Endodermal cell (in vitro differentiated cells): ENCODE data around the gene GPR148. TPM values are rescaled to one million over a fixed set of nuclear protein-coding genes. Genes with fewer than 3 reads are reported as not detected.
"Not testable (repeated sequence)": the region's sequence is repeated elsewhere in the genome, so short reads cannot be mapped to it uniquely, and the experiment has no call there.

ENCODE experiments used
- DNase-seq: peaks from one replicate; pipeline ENCODE4 v3.0.0-alpha.2; 2017
- H3K27ac ChIP-seq: 2 replicates; pipeline ENCODE4 v1.5.1; 2013; ENCODE audit warnings: mild to moderate bottlenecking, low read depth, low read length, moderate library complexity
- H3K27me3 ChIP-seq: 2 replicates; pipeline ENCODE4 v1.6.1; 2013; ENCODE audit warnings: mild to moderate bottlenecking, low read length, moderate library complexity; ENCODE audit not compliant: insufficient read depth, control insufficient read depth, poor library complexity, severe bottlenecking
- H3K36me3 ChIP-seq: 2 replicates; pipeline ENCODE4 v1.7.0; 2013; ENCODE audit warnings: mild to moderate bottlenecking, low read length, moderate library complexity; ENCODE audit not compliant: control insufficient read depth, insufficient read depth
- H3K4me1 ChIP-seq: one replicate; pipeline ENCODE4 v1.7.0; 2013; ENCODE audit warnings: low read length; ENCODE audit not compliant: control insufficient read depth, insufficient read depth
- H3K4me3 ChIP-seq: 2 replicates; pipeline ENCODE4 v1.5.1; 2013; ENCODE audit warnings: mild to moderate bottlenecking, low read length, moderate library complexity
- H3K9ac ChIP-seq: 2 replicates; pipeline ENCODE4 v1.6.1; 2013; ENCODE audit warnings: mild to moderate bottlenecking, low read length, moderate library complexity; ENCODE audit not compliant: poor library complexity, severe bottlenecking; ENCODE audit errors: extremely low read depth
- H3K9me3 ChIP-seq: 2 replicates; pipeline ENCODE4 v1.6.1; 2013; ENCODE audit warnings: mild to moderate bottlenecking, low read length, moderate library complexity; ENCODE audit not compliant: control insufficient read depth
- H3K27ac Mint-ChIP-seq: 2 replicates; pipeline ENCODE4 v1.8.0; 2020; ENCODE audit warnings: mixed read lengths
- H3K27me3 Mint-ChIP-seq: 2 replicates; pipeline ENCODE4 v1.8.0; 2021; ENCODE audit warnings: mild to moderate bottlenecking, mixed read lengths; ENCODE audit not compliant: insufficient read depth
- H3K36me3 Mint-ChIP-seq: 2 replicates; pipeline ENCODE4 v1.8.0; 2020; ENCODE audit warnings: low read depth, mixed read lengths
- H3K4me1 Mint-ChIP-seq: 2 replicates; pipeline ENCODE4 v1.8.0; 2020; ENCODE audit warnings: mixed read lengths
- H3K4me3 Mint-ChIP-seq: 2 replicates; pipeline ENCODE4 v1.8.0; 2020; ENCODE audit warnings: mild to moderate bottlenecking, moderate library complexity, mixed read lengths
- H3K9me3 Mint-ChIP-seq: 2 replicates; pipeline ENCODE4 v1.8.0; 2020; ENCODE audit warnings: mild to moderate bottlenecking, mixed read lengths
- WGBS, 2 experiments: methylation state at CpG; one replicate each; pipeline versions ENCODE4 v1.1.5 to v1.1.7; 2013; ENCODE audit warnings: missing lambda C conversion rate in 2 of 2, mixed read lengths in 1 of 2; ENCODE audit not compliant: insufficient coverage in 1 of 2, insufficient read length in 1 of 2; 5-methylcytosine and 5-hydroxymethylcytosine counted together
- total RNA-seq, 2 donors: library from RNA; stranded (reverse); fragmentation: NEBNext Ultra II Directional in 1 of 2; extraction: Animal tissue kit (Norgen Biotek cat#: 25700) in 1 of 2; gene quantifications; 2 replicates in 1 of 2; 3 replicates in 1 of 2; pipeline ENCODE4 v1.2.1, GENCODE V29; 2021
- TF ChIP-seq, protein P1 (sequence below): fragments of 200-600 bp; sonication (generic); conservative IDR thresholded peaks from 2 replicates; pipeline ENCODE4 v1.5.0; 2021; ENCODE audit warnings: antibody characterized with exemption, mild to moderate bottlenecking

GPR148 gene
- total RNA-seq, 2 donors from 2014 or later: not detected

DNA sequence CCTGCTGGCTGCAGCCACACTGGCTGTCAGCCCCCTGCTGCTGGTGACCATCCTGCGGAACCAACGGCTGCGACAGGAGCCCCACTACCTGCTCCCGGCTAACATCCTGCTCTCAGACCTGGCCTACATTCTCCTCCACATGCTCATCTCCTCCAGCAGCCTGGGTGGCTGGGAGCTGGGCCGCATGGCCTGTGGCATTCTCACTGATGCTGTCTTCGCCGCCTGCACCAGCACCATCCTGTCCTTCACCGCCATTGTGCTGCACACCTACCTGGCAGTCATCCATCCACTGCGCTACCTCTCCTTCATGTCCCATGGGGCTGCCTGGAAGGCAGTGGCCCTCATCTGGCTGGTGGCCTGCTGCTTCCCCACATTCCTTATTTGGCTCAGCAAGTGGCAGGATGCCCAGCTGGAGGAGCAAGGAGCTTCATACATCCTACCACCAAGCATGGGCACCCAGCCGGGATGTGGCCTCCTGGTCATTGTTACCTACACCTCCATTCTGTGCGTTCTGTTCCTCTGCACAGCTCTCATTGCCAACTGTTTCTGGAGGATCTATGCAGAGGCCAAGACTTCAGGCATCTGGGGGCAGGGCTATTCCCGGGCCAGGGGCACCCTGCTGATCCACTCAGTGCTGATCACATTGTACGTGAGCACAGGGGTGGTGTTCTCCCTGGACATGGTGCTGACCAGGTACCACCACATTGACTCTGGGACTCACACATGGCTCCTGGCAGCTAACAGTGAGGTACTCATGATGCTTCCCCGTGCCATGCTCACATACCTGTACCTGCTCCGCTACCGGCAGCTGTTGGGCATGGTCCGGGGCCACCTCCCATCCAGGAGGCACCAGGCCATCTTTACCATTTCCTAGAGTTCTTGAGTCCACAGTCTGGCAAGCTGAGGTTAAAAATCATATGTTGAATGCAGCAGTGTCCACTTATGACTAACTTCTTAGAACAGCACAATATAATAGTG, 741 bp downstream of the GPR148 start:
- peaks cover 8% of the 10 kb centered on the region for H3K27me3 ChIP-seq
- H3K9me3 ChIP-seq: peaks cover under 1% of the 10 kb centered on the region
- H3K27ac ChIP-seq: no peak overlapping the region
- WGBS, 2 experiments: 93% methylated on average over 13 to 17 of the region's 17 CpGs
- H3K27me3 Mint-ChIP-seq: peaks cover 21% of the 10 kb centered on the region
- TF ChIP-seq, protein P1, sequence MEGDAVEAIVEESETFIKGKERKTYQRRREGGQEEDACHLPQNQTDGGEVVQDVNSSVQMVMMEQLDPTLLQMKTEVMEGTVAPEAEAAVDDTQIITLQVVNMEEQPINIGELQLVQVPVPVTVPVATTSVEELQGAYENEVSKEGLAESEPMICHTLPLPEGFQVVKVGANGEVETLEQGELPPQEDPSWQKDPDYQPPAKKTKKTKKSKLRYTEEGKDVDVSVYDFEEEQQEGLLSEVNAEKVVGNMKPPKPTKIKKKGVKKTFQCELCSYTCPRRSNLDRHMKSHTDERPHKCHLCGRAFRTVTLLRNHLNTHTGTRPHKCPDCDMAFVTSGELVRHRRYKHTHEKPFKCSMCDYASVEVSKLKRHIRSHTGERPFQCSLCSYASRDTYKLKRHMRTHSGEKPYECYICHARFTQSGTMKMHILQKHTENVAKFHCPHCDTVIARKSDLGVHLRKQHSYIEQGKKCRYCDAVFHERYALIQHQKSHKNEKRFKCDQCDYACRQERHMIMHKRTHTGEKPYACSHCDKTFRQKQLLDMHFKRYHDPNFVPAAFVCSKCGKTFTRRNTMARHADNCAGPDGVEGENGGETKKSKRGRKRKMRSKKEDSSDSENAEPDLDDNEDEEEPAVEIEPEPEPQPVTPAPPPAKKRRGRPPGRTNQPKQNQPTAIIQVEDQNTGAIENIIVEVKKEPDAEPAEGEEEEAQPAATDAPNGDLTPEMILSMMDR: no peak
- H3K27ac Mint-ChIP-seq: no peak overlapping the region
- H3K36me3 Mint-ChIP-seq: no peaks in the 10 kb centered on the region
- H3K4me3 Mint-ChIP-seq: no peak overlapping the region
- H3K4me1 Mint-ChIP-seq: peaks cover 11% of the 10 kb centered on the region
- no peaks in the 10 kb centered on the region for H3K4me1 ChIP-seq
- no peak overlapping the region for H3K4me3 ChIP-seq
- H3K9ac ChIP-seq: no peak overlapping the region
- DNase-seq: no peak
- H3K9me3 Mint-ChIP-seq: peaks cover 3% of the 10 kb centered on the region
- H3K36me3 ChIP-seq: no peaks in the 10 kb centered on the region

DNA sequence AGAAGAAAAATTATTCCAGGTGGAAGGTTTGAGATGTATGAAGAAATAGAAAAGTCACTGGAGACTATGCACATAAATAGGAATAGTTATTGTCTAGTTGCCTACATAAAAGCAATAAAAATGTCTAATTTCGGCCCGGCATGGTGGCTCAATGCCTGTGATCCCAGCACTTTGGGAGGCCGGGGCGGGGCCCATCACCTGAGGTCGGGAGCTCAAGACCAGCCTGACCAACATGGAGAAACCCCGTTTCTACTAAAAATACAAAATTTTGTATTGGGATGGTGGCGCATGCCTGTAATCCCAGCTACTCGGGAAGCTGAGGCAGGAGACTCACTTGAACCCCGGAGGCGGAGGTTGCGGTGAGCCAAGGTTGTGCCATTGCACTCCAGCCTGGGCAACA, 3.4 kb downstream of the GPR148 start:
- H3K27ac Mint-ChIP-seq, H3K4me3 Mint-ChIP-seq: not testable (repeated sequence)

DNA sequence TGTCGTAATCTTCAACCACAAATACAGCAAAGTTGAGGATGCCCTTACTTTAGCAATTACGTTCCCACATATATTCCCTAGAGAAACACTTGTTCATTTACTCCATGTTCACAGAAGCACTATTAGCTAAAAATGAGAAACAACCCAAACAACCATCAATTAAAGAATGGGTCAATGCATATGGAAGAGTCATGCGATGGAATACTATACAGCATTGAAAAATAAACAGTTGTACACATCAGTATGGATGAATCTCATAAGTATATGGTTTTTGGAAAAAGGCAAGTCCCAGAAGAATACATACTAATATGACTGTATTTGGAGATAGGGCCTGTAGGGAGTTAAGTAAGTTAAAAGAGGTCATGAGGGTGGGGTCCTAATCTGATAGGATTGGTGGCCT, 6.3 kb downstream of the GPR148 start:
- Histone ChIP-seq H3K36me3 (no peaks in the 10 kb centered on the region), H3K27ac (no peak overlapping the region), H3K27me3 (no peaks in the 10 kb centered on the region), H3K9ac (no peak overlapping the region), H3K4me3 (no peak overlapping the region), H3K9me3 (peaks cover 10% of the 10 kb centered on the region), H3K4me1 (no peaks in the 10 kb centered on the region)
- H3K36me3 Mint-ChIP-seq: no peaks in the 10 kb centered on the region
- H3K9me3 Mint-ChIP-seq: peaks cover 6% of the 10 kb centered on the region
- DNase-seq: no peak
- TF ChIP-seq, protein P1: no peak
- no peaks in the 10 kb centered on the region for H3K4me1 Mint-ChIP-seq
- H3K27me3 Mint-ChIP-seq: peaks cover 1% of the 10 kb centered on the region
- 88 to 100% methylated on average over 3 of the region's 3 CpGs for WGBS, 2 experiments
- no peak overlapping the region for H3K27ac Mint-ChIP-seq
- H3K4me3 Mint-ChIP-seq: no peak overlapping the region

More for the DNA sequence above, 3.4 kb downstream of the GPR148 start:
- H3K27me3 ChIP-seq, H3K36me3 ChIP-seq, H3K4me1 ChIP-seq, H3K4me1 Mint-ChIP-seq, H3K9me3 ChIP-seq, H3K36me3 Mint-ChIP-seq, H3K27ac ChIP-seq, H3K9me3 Mint-ChIP-seq, H3K4me3 ChIP-seq, DNase-seq, H3K9ac ChIP-seq: not testable (repeated sequence)
- WGBS, 2 experiments: 93 to 100% methylated on average over 8 to 11 of the region's 11 CpGs
- H3K27me3 Mint-ChIP-seq: peaks cover 13% of the 10 kb centered on the region
